ENCODE data around the gene VSTM2B.

VSTM2B gene

GRCh38 chr19:29507081-29507860 lies 18.5 kb upstream of the VSTM2B start:
- no peaks in the 10 kb centered on the region for H3K4me1 ChIP-seq (ENCODE audit: insufficient read depth, low read length, severe bottlenecking)
- no peaks in the 10 kb centered on the region for H3K9me3 ChIP-seq (ENCODE audit: low read length)
- no peaks in the 10 kb centered on the region for H3K36me3 ChIP-seq (ENCODE audit: insufficient read depth, low read length)
- no peaks in the 10 kb centered on the region for H3F3A ChIP-seq (ENCODE audit: insufficient read depth, low read length)
- no peaks in the 10 kb centered on the region for H3K9me2 ChIP-seq (ENCODE audit: low read depth, low read length)
- H3K27ac ChIP-seq (ENCODE audit: low read depth, low read length, poor library complexity, severe bottlenecking): no peak overlapping the region
- no peak overlapping the region for H3K9ac ChIP-seq (ENCODE audit: low read length)
- H3K27me3 ChIP-seq (ENCODE audit: insufficient read depth, low read length): 0 out of 2 replicates have a peak, but pooled peaks cover 5% of the 10 kb centered on the region
- H2AFZ ChIP-seq (ENCODE audit: low read length): no peak overlapping the region
- TF ChIP-seq EZH2 (IDR thresholded peaks at IDR 0.05; ENCODE audit: borderline replicate concordance, low read length): no peak
- TF ChIP-seq, protein P1, sequence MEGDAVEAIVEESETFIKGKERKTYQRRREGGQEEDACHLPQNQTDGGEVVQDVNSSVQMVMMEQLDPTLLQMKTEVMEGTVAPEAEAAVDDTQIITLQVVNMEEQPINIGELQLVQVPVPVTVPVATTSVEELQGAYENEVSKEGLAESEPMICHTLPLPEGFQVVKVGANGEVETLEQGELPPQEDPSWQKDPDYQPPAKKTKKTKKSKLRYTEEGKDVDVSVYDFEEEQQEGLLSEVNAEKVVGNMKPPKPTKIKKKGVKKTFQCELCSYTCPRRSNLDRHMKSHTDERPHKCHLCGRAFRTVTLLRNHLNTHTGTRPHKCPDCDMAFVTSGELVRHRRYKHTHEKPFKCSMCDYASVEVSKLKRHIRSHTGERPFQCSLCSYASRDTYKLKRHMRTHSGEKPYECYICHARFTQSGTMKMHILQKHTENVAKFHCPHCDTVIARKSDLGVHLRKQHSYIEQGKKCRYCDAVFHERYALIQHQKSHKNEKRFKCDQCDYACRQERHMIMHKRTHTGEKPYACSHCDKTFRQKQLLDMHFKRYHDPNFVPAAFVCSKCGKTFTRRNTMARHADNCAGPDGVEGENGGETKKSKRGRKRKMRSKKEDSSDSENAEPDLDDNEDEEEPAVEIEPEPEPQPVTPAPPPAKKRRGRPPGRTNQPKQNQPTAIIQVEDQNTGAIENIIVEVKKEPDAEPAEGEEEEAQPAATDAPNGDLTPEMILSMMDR (IDR thresholded peaks at IDR 0.05; ENCODE audit: low read length): no peak
- H3K4me3 ChIP-seq (ENCODE audit: low read depth, low read length, poor library complexity, severe bottlenecking): no peak overlapping the region
- H4K20me1 ChIP-seq (ENCODE audit: insufficient read depth, low read length): no peaks in the 10 kb centered on the region
- no peaks in the 10 kb centered on the region for H3K79me2 ChIP-seq (ENCODE audit: insufficient read depth, low read length)
- H3K4me2 ChIP-seq (ENCODE audit: low read length): no peak overlapping the region

DNA sequence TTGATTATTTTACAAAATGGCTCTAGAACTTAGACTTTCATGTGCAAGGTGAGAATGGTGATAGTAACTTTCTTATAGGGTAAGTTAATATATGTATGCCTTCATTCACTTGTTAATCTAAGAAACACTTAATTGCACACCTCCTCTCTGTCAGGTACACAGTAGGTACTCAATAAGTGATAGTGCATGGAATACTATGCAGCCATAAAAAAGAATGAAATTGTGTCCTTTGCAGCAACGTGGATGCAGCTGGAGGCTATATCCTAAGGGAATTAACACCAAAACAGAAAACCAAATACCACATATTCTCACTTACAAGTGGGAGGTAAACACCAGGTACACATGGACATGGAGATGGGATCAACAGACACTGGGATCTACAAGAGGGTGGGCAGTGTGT lies 17.6 kb upstream of the VSTM2B start:
- H3K4me1 ChIP-seq (ENCODE audit: insufficient read depth, low read length, severe bottlenecking): no peaks in the 10 kb centered on the region
- no peak overlapping the region for H3K4me3 ChIP-seq (ENCODE audit: low read depth, low read length, poor library complexity, severe bottlenecking)
- TF ChIP-seq EZH2 (IDR thresholded peaks at IDR 0.05; ENCODE audit: borderline replicate concordance, low read length): no peak
- TF ChIP-seq, protein P1 (IDR thresholded peaks at IDR 0.05; ENCODE audit: low read length): no peak
- H3K36me3 ChIP-seq (ENCODE audit: insufficient read depth, low read length): no peaks in the 10 kb centered on the region
- no peak overlapping the region for H3K9ac ChIP-seq (ENCODE audit: low read length)
- no peaks in the 10 kb centered on the region for H3F3A ChIP-seq (ENCODE audit: insufficient read depth, low read length)
- H3K27ac ChIP-seq (ENCODE audit: low read depth, low read length, poor library complexity, severe bottlenecking): no peak overlapping the region
- H2AFZ ChIP-seq (ENCODE audit: low read length): no peak overlapping the region
- no peaks in the 10 kb centered on the region for H4K20me1 ChIP-seq (ENCODE audit: insufficient read depth, low read length)
- H3K79me2 ChIP-seq (ENCODE audit: insufficient read depth, low read length): no peaks in the 10 kb centered on the region
- no peaks in the 10 kb centered on the region for H3K9me2 ChIP-seq (ENCODE audit: low read depth, low read length)
- H3K27me3 ChIP-seq (ENCODE audit: insufficient read depth, low read length): 0 out of 2 replicates have a peak, but pooled peaks cover 5% of the 10 kb centered on the region
- H3K9me3 ChIP-seq (ENCODE audit: low read length): no peaks in the 10 kb centered on the region
- H3K4me2 ChIP-seq (ENCODE audit: low read length): no peak overlapping the region

DNA sequence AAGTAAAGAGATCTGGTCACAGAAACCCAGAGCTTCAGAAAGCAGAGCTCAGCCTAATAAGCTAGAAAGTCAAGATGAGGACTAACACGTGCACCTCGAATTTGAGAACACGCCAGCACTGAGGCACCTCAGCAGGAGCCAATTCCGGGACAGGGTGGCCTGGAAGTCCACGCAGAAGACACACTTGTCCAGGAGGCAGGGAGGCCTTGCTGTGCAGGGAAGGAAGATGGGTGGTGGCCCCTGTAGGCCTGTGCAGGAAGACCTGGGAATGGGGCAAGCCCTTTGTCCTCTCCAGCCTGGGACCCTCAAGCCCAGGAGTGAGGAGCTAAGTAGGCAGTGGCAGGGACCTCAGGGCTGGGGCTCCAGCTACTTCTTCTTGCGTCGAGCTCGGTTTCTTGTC lies 16.3 kb upstream of the VSTM2B start:
- Histone ChIP-seq H2AFZ (ENCODE audit: low read length) (no peak overlapping the region), H3K9ac (ENCODE audit: low read length) (no peak overlapping the region), H3K27ac (ENCODE audit: low read depth, low read length, poor library complexity, severe bottlenecking) (no peak overlapping the region), H3K4me3 (ENCODE audit: low read depth, low read length, poor library complexity, severe bottlenecking) (no peak overlapping the region), H3F3A (ENCODE audit: insufficient read depth, low read length) (no peaks in the 10 kb centered on the region), H3K36me3 (ENCODE audit: insufficient read depth, low read length) (no peaks in the 10 kb centered on the region), H3K79me2 (ENCODE audit: insufficient read depth, low read length) (no peaks in the 10 kb centered on the region), H3K4me1 (ENCODE audit: insufficient read depth, low read length, severe bottlenecking) (no peaks in the 10 kb centered on the region), H3K9me3 (ENCODE audit: low read length) (no peaks in the 10 kb centered on the region), H3K9me2 (ENCODE audit: low read depth, low read length) (no peaks in the 10 kb centered on the region), H3K27me3 (ENCODE audit: insufficient read depth, low read length) (no peaks in the 10 kb centered on the region), H4K20me1 (ENCODE audit: insufficient read depth, low read length) (no peaks in the 10 kb centered on the region), H3K4me2 (ENCODE audit: low read length) (no peak overlapping the region)
- no peak for TF ChIP-seq EZH2 (IDR thresholded peaks at IDR 0.05; ENCODE audit: borderline replicate concordance, low read length)
- TF ChIP-seq, protein P1 (IDR thresholded peaks at IDR 0.05; ENCODE audit: low read length): no peak

All from OCI-LY1 (cell line).